Calu3 (cell line): ENCODE measurements around the gene YIF1A. TPM values are rescaled to one million over a fixed set of nuclear protein-coding genes. Genes with fewer than 3 reads are reported as not detected.

Experiments
- BruUV-seq: library from RNA; stranded (reverse); fragments of 400-500 nt; replicated peaks from 2 replicates; lab custom pipeline; 2021; lab: Mats Ljungman, UMichigan
- CTCF ChIA-PET: fragments of 300-600 bp; sonication (Branson Sonifier 250); formaldehyde crosslinking; loops from one replicate; lab custom pipeline; 2022; ENCODE audit warnings: antibody characterized with exemption; lab: Charles Lee
- DNase-seq: peaks from one replicate; pipeline ENCODE4 v3.0.0; 2022
- H3K27ac Mint-ChIP-seq: one replicate; pipeline ENCODE4 v1.8.0; 2022; ENCODE audit warnings: mixed read lengths; ENCODE audit not compliant: unreplicated experiment
- H3K27me3 Mint-ChIP-seq: one replicate; pipeline ENCODE4 v1.8.0; 2022; ENCODE audit warnings: mixed read lengths; ENCODE audit not compliant: unreplicated experiment
- H3K36me3 Mint-ChIP-seq: one replicate; pipeline ENCODE4 v1.8.0; 2022; ENCODE audit warnings: mild to moderate bottlenecking, moderate library complexity, mixed read lengths; ENCODE audit not compliant: insufficient read depth, unreplicated experiment
- H3K4me1 Mint-ChIP-seq: one replicate; pipeline ENCODE4 v1.8.0; 2022; ENCODE audit warnings: mild to moderate bottlenecking, low read depth, mixed read lengths; ENCODE audit not compliant: unreplicated experiment
- H3K4me3 Mint-ChIP-seq: one replicate; pipeline ENCODE4 v1.8.0; 2022; ENCODE audit warnings: mild to moderate bottlenecking, low read depth, moderate library complexity, mixed read lengths; ENCODE audit not compliant: unreplicated experiment
- H3K9me3 Mint-ChIP-seq: one replicate; pipeline ENCODE4 v1.8.0; 2022; ENCODE audit warnings: low read depth, mixed read lengths; ENCODE audit not compliant: unreplicated experiment
- intact Hi-C: fragments of 100-400 bp; cut with micrococcal nuclease; formaldehyde crosslinking; loops from one replicate; pipeline ENCODE4 v1.10.0; 2022; ENCODE audit not compliant: unreplicated experiment
- total RNA-seq: library from RNA; stranded (reverse); gene quantifications from 2 replicates; pipeline ENCODE4 v1.2.3, GENCODE V29; 2022
- TF ChIP-seq, protein P1 (sequence below): fragments of 200-600 bp; IDR thresholded peaks from one replicate; pipeline ENCODE4 v1.8.0; 2022; ENCODE audit warnings: antibody characterized with exemption; ENCODE audit not compliant: unreplicated experiment

YIF1A gene
- total RNA-seq, 1 experiment from 2014 or later, result 98.8 TPM

DNA sequence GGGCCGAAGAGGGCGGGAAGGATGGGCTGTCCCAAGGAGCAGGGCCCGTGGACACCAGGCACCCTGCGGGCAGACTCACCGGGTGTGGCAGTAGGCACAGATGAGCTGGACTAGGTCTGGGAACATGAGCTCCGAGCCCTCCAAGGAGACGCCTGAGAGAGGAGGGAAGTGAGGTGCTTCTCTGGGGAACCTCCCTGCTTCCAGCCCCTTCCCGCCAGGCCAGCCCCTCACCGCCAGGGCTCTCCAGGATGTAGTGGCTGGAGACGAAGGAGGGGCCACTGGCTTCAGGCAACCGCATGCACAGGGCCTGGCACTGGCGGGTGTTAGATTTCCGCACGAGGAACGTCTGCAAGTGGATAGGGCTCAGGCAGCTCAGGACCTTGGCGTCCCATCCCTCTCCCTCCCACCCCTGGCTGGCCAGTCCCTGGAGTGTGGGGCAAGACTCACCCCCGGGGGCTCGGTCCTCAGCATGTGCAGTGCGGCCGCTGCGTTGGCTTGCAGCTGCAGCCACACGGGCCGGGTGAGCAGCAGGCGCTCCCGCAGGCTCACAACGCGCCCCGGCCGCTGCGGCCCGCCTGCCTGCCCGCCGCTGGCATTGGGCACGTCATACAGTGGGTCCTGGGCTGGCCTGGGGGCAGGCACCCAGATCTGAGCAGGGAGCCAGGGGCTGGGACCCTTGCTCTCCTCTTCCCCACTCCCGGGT lies 46.7 kb upstream of the YIF1A start:
- peak overlapping the region; percentile 86 for H3K27ac Mint-ChIP-seq
- H3K4me3 Mint-ChIP-seq, result peak overlapping the region; percentile 94
- no peaks in the 10 kb centered on the region for H3K27me3 Mint-ChIP-seq
- H3K4me1 Mint-ChIP-seq, result peaks cover 24% of the 10 kb centered on the region
- no peaks in the 10 kb centered on the region for H3K9me3 Mint-ChIP-seq
- H3K36me3 Mint-ChIP-seq, result peaks cover 39% of the 10 kb centered on the region
- CTCF ChIA-PET, result interaction anchor here (0.7 to 1.6 kb wide), 3 partner anchors 23 to 53 kb away, joined by 4 to 32 read pairs (median 5); no protein-coding TSS in a partner anchor
- TSS peak; percentile 35 for BruUV-seq
- DNase-seq, result peak; percentile 44
- intact Hi-C loops, result no loop called here
- TF ChIP-seq, protein P1, sequence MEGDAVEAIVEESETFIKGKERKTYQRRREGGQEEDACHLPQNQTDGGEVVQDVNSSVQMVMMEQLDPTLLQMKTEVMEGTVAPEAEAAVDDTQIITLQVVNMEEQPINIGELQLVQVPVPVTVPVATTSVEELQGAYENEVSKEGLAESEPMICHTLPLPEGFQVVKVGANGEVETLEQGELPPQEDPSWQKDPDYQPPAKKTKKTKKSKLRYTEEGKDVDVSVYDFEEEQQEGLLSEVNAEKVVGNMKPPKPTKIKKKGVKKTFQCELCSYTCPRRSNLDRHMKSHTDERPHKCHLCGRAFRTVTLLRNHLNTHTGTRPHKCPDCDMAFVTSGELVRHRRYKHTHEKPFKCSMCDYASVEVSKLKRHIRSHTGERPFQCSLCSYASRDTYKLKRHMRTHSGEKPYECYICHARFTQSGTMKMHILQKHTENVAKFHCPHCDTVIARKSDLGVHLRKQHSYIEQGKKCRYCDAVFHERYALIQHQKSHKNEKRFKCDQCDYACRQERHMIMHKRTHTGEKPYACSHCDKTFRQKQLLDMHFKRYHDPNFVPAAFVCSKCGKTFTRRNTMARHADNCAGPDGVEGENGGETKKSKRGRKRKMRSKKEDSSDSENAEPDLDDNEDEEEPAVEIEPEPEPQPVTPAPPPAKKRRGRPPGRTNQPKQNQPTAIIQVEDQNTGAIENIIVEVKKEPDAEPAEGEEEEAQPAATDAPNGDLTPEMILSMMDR, result no peak

DNA sequence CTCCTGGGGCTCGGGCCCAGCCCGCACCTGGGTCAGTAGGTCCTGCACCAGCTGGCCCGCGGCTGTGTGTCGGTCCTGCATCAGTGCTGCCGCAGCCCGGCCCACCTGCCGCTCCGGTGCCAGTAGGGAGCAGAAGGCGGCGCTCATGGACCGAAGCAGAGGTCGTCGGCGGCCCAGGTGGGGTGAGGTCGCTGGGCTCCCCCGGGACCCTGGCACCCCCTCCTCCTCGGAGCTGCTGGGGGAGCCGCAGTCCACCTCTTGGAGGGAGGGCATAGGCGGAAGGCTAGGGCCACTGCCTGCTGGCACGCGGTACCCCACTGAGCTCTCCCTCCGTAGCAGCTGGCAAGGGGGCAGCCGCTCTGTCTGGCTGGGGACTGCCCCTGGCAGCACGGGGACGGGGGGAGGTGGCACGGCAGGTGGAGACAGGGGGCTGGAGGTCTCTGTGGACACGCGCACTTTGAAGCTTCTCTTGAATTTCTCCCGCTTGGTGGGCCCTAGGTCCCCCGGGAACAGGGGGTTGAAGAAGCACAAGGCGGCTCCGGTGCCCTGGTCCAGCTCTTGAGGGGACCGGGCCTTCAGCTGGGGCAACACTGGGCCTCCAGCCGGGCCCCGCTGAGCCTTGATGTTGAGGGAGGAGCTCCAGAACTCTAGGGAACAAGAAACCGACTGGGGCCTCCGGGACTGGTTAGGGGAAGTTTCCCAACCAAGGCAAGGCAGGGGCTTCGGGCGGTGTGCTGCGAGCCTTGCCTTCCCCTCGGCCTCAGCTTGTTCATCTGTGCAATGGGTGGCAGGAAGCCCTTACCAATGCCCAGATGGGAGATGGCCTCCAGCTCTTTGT lies 45.9 kb upstream of the YIF1A start:
- Mint-ChIP-seq H3K4me3 (peak overlapping the region; percentile 94), H3K36me3 (peaks cover 45% of the 10 kb centered on the region), H3K4me1 (peaks cover 24% of the 10 kb centered on the region), H3K27me3 (no peaks in the 10 kb centered on the region), H3K27ac (peak overlapping the region; percentile 56), H3K9me3 (no peaks in the 10 kb centered on the region)
- BruUV-seq, result no TSS peak
- CTCF ChIA-PET, result interaction anchor here (0.5 to 1.6 kb wide), 2 partner anchors 22 to 132 kb away, joined by 3 to 32 read pairs; partner anchors contain the start of gene PELI3
- TF ChIP-seq, protein P1, result no peak
- DNase-seq, result no peak
- intact Hi-C loops, result no loop called here

DNA sequence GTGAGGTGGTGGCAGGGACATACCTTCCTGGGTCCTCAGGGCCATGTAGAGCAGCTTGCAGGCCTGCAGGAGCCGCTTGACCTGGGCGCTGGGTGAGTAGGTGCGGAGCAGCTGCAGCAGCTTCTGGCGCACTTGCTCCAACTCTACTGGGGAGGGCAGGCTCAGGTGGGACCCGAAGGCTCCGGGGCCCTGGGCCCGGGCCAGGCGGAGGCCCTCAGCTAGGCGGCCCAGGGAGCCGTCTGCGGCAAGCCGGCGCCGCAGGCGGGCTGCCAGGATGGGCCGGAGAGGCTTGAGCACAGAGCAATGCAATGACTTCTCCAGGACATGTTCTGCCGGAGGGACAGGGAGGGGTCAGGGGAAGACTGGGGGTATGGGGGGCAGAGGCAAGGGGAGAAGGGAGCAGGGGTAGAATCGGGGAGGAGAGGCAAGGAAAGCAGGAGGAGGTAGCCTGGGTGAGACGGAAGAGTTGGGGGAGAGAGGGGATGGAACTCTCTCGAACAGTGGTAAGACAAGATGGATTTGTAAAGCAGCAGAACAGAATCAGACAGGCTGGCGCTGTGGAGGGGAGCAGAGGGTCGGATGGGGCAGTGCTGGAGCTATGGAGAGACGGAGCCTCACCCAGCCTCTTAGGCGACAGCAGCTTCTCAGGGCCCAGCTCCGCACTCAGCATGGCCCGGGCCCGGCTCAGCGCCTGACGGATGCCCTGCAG lies 45.1 kb upstream of the YIF1A start:
- H3K9me3 Mint-ChIP-seq, result no peaks in the 10 kb centered on the region
- peak overlapping the region; percentile 24 for H3K4me3 Mint-ChIP-seq
- H3K4me1 Mint-ChIP-seq, result peaks cover 24% of the 10 kb centered on the region
- no TSS peak for BruUV-seq
- H3K27ac Mint-ChIP-seq, result no peak overlapping the region
- intact Hi-C loops, result no loop called here
- H3K27me3 Mint-ChIP-seq, result no peaks in the 10 kb centered on the region
- peaks cover 42% of the 10 kb centered on the region for H3K36me3 Mint-ChIP-seq
- CTCF ChIA-PET, result interaction anchor here (0.6 kb wide), 2 partner anchors 13 to 22 kb away, joined by 5 to 6 read pairs; no protein-coding TSS in a partner anchor
- TF ChIP-seq, protein P1, result no peak
- DNase-seq, result no peak
